GM19238 (cell line): ENCODE measurements around the gene ATXN2L.
"Not testable (repeated sequence)": the region's sequence is repeated elsewhere in the genome, so short reads cannot be mapped to it uniquely, and the experiment has no call there.

Experiments
- DNase-seq: peaks from one replicate; pipeline ENCODE4 v3.0.0; 2011; ENCODE audit warnings: low spot score; ENCODE audit not compliant: insufficient read length

The ATXN2L gene

DNA sequence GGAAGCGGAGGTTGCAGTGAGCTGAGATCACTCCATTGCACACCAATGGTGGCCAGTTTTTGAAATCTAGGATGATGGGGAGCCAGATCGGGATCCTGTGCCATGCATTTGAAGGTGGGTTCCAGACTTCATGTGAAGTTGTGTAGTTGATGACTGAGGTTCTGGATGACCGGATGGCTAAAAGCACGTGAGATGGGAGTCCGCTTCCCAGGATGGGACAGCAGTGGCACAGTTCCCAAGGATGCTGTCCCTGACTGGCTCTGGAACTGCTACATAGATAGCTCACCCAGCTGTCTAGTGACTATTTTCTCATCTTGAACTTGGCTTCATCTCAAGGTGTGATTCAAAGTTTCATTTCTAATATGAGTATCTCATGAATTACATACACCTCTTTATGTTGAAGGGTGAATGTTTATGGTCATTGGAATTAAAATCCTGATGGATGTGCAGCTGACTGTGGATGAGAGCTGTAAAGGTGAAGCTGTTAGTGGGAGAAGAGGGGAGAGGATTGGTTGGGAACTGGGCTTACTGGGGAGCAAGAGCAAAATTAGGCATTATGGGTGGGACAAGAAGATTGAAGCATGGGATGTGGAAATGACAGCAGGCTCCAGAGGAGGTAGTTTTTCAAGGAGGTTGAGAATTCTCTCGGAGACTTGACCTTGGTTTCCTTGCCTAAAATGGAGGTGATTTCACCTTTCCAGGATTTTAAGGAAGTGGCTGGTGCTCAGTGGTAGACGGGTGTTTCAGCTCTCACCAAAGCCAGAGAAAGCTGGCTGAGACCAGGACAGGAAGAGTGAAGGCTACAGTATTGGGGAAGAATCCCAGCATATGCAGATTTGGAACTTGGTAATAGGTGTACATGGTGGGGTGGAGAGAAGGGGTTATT, 15.1 kb downstream of the ATXN2L start:
- DNase-seq: no peak

DNA sequence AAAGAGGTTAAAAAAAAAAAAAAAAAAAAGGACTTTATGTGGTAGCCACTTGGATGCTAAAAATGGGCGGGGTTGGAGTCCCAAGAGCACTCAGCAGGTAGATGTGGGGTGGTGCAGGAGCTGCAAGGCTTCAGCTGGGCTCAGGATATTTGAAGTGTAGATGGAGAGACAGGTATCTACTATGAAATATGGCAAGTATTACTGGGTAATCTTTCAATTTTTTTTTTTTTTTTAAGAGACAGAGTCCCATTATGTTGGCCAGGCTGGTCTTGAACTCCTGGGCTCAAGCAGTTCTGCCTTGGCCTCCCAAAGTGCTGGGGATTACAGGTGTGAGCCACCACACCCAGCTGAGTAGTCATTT, 15.7 kb downstream of the ATXN2L start:
- DNase-seq: no peak

DNA sequence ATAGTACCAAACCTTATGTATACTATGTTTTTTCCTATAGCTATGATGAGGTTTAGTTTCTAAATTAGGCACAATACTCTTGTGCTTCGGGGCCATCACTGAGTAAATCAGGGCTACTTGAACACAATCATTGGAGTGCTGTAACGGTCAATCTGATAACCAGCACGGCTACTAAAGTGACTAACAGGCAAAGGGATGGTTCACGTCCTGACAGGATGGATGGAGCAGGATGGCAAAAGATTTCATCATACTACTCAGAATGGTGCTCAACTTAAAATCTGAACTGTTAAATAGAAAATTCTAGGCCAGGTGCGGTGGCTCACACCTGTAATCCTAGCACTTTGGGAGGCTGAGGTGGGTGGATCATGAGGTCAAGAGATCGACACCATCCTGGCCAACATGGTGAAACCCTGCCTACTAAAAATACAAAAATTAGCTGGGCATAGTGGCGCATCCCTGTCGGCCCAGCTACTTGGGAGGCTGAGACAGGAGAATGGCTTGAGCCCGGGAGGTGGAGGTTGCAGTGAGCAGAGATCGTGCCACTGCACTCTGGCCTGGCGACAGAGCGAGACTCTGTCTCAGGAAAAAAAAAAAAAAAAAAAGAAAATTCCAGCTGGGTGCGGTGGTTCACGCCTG, 16.3 kb downstream of the ATXN2L start:
- DNase-seq: no peak

DNA sequence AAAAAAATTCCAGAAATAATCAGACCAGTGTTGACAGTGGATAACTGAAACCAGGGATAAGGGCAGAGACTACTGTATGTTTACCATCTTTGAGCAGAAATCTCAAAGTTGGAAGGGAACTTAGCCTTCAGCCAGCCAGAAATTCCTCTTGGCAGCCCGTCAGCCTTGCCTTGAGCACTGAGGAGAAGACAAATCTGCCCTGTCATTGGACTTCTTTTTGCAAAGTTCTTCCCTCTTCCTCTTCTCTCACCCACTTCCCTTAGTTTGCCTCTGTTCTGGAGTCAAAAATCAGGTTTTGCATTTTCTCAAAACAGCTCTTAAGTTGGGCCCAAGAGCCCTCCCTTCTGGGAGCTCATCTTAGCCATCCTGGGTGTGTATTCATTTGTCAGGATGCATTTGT, 17.1 kb downstream of the ATXN2L start:
- no peak for DNase-seq

DNA sequence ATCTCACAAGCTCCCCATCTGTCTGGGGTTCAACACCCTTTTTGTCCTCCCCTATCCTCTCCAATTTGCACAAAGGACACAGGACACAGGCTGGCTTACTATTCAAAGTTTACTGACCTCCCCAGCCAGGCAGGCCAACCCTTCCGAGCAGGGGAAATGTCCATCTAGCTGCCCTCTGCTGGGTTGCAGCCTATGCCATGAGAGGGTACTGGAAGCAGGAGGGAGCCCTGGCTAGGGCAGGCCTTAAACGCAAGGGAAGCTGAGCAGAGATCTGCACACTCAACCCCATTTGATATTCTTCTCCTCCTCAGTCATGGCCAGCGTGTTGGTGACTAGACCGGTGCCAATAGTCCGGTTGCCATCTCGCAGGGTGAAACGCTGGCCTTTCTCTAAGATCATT, 19.9 kb downstream of the ATXN2L start:
- no peak for DNase-seq

DNA sequence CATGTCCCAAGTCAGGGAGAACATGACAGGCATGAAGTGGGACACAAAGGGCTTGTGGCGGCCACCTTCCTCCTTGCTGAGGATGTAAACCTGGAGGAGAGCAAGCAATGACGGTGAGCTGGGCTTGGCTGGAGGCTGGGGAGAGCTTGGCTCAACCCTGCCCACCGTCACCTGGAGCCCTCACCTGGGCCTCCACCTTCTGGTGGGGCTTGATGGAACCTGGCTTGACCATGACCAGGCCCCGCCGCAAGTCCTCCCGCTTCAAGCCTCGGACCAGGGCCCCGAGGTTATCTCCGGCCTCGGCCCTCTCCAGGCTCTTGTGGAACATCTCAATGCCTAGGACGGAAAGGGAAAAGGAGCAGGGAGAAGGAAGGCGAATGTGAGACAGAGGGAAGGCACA, 21.0 kb downstream of the ATXN2L start:
- DNase-seq: no peak

DNA sequence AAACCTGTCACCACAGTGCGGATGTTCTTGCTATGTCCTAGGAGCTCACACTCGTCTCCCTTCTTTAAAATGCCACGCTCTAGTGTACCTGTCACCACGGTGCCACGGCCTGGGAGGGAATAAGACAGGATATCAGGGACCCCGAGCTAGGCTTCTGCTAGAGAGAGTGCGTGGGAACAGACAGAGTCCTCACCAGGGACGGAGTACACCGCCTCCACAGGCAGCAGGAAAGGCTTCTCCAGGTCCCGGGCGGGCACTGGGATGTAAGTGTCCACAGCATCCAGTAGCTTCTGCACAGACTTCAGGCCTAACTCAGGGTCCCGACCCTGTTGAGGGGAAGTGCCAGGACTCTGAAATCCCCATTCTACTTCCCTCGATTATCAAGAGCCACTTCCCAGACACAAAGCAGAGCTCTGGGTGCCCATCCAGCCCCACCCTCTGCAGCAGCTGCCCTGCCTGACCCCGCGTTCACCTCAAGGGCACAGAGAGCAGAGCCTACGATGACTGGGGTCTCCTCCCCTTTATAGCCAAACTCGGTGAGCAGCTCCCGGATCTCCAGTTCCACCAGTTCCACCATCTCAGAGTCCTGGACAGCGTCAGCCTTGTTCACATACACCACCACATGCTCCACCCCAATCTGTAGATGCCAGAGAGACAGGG, 21.6 kb downstream of the ATXN2L start:
- DNase-seq: no peak

DNA sequence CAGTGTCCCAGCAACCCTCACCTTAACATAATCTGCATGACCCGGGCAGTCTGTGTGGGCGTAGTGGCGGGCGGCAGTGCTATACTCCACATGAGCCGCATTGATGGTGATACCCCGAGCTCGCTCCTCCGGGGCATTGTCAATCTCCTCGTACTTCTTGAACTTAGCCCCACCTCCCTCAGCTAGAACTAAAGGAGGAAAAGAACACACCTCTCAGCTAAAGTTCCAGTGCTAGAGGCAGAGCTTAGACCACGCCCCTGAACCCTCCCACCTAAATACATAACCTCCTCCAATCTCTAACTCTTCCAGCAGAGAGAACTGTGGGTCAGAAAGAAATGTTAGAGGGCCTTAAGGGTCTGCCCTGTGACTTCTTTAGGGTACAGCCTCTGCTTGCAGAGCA, 22.5 kb downstream of the ATXN2L start:
- DNase-seq: no peak

DNA sequence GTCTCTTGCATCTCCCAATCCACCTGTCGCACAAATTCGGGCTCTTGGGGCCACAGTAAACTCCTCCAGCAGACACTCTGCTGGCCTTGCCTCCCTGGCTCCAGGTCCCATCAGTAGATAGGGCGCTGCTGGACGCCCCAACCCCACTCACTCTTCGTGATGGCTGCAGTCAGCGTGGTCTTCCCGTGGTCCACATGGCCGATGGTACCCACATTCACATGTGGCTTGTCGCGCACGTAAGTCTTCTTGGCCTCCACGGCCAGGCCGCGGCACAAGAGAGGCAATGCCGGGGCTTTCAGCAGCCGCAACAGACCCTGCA, 22.9 kb downstream of the ATXN2L start:
- no peak for DNase-seq

DNA sequence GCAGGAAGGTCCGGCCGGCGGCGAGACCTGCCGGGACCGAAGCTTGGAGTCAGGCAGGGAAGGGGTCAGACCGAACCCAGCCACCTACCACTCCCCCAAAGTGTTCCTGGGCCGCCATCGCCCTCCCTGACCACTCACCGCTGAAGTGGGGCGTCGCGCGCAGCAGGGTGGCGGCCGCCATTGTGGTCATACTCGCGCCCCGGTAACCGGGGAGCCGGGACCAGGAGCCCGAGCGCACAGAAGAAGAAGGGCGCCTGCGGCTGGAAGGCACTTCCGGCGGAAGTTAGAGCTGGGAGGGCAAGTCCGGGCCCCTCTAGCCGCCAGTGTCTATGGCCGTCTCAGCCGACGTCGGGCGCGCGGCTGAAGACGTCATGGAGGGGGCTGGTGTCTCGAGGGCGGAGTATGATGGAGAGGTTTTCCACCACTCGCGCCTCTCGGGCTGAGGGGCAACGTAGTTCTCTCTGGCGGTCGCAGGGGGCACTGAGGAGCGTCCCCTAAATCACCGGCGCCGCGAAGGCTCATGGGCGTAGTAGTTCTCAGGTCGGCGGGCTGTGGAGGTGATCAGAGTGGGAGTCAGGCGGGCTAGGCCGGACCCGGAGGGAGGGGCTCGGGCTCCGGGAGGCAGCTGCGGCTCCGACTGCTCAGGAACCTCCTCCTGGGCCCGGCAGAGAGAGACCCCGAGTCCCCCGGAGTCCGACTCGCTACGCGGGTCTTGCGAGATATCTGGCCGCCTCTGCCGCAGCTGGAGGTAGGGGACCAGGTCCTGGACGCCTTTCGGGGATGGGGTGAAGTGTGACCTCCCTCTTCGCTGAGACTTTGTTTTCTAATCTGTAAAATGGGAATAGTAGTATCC, 23.5 kb downstream of the ATXN2L start, which contains the start of gene TUFM:
Gene TUFM, minus strand, starts transcription at position 269 of the 853 bp plus-strand sequence. Its CDS starts 79 bp downstream, at position 190.
- DNase-seq: peak; percentile 97

DNA sequence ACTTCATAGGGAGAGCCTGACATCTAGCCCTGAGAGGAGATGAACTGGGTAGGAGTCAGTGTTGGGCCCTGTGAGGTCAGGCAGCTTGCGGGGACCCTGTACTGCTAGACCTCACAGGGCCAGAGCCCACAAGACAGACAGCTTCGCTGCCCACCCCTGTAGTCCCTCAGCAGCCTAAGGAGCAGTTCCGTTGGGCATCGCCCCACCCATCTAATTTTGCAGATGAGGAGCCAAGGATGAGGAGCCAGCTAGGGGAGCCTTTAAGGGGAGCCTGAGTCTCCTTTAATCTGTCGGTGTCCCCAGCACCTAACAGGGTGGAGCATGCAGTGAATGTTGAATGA, 24.1 kb downstream of the ATXN2L start:
- no peak for DNase-seq

DNA sequence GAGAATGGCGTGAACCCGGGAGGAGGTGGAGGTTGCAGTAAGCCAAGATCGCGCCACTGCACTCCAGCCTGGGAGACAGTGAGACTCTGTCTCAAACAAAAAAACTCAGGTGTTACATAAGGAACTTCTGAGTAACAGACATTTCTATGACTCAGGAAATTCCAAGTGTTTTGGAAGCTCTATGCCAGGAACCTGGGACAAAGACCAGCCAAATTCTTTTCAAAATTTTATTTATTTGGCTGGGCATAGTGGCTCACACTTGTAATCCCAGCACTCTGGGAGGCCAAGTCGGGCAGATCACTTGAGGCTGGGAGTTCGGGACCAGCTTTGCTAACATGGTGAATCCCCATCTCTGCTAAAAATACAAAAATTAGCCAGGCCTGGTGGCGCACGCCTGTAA, 35.6 kb downstream of the ATXN2L start:
- DNase-seq: no peak

DNA sequence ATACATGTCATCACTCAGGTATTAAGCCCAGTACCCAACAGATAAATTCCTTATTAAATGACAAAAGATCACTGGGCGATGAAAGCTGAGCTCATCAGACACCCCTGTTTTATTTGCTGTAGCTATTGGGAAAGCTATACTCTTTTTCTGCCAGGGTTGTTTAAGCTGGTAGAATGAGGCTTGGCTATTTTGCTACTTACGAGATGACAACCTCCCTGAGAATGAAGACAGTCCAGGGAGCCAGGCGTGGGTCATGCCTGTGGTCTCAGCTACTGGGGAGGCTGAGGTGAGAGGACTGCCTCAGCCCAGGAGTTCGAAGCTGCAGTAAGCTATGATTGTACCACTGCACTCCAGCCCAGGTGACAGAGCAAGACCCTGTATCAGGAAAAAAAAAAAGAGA, 36.5 kb downstream of the ATXN2L start:
- DNase-seq: no peak

DNA sequence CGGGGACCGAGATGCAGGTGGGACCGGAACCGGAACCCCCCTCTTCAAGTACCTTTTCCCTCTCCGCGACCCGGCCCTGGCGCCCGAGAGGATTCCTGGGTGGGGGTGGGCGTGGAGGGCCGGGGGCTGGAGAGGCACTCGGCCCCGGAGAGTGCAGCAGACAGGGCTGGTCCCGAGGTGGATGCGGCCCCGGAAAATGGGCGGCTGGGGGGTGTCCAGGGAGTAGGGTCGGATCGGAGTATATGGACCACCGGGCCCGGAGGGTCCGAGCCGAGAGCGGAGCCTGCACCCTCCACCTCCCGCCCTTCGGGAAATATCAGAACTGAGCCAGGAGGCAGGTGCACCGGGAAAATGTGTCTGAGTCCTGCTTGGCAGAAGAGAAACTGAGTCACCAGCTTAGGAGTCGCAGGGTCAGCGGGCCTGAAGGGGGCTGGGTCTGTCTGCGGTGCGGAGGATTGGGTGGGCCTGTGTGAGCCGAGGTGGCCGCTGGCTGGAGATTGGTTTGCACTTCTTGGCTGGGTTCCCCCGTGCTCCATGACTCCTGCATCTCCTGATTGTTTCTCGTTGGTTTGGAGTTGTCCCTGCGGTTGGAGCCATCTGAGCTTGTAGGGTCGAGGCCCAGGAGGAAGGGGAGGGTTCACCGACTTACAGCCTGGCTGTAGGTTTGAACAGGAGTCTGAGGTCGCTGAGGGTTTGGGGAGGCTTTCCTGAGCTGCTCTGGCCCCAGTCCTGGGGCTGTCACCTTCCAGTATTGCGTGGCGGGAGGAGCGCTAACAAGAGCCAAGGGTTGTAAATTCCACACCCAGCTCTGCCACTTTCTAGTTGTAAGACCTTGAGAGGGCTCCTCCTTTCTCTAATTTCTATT, 41.4 kb downstream of the ATXN2L start:
- no peak for DNase-seq

DNA sequence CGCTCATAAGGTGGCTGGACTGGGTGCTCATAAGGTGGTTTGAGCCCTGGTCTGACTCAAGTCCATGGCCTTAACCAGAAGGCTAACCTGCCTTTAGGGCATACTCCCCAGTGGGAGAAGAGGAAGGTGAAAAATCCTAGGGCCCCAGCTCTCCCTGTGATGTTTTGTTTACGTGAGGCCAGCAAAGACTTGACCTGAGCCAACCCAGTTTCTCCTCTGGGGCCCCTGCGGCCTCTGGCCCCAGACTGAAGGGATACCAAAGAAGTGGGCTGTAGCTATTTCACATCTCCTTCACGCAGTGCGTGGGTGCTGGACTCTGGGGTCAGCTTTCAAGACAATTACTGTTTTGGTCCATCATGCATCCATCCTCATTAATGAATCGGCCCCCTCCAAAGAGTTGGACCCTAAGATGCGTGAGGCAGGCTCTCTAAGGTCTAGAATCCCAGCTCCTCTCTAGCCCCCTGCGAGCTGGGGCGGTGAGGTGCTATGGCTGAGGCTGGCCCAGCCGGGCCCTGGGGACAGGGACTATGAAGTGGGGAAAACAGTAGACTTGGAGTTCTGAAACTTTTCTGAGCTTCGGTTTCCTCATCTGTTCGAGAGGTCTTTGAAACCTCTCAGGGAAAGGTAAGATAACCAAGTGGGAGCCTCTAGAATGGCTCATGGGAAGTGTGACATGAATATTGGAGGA, 42.3 kb downstream of the ATXN2L start:
- DNase-seq: no peak

DNA sequence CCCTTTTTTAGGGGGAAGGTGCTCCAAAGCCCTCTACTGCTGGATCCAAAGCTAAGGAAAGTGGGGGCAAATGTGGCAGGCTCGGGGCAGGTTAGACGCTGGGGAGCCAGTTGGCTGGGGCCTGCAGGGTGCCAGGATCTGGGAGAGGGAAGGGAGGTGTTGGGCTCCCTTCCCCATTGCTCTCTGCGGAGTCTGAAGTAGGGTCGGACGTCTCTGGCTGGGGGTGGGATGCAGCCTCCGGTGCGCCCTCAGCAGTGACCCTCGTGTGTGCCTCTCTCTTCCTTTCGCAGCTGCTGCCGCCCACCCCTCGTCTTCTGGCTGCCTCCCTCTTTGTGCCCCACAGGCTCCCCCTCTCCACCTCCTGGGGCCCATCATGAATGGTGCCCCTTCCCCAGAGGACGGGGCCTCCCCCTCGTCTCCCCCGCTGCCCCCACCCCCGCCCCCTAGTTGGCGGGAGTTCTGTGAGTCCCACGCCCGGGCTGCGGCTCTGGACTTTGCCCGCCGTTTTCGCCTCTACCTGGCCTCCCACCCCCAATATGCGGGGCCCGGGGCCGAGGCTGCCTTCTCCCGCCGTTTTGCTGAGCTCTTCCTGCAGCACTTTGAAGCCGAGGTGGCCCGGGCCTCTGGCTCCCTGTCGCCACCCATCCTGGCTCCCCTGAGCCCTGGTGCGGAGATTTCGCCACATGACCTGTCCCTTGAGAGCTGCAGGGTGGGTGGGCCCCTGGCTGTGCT, 43.1 kb downstream of the ATXN2L start:
- no peak for DNase-seq

DNA sequence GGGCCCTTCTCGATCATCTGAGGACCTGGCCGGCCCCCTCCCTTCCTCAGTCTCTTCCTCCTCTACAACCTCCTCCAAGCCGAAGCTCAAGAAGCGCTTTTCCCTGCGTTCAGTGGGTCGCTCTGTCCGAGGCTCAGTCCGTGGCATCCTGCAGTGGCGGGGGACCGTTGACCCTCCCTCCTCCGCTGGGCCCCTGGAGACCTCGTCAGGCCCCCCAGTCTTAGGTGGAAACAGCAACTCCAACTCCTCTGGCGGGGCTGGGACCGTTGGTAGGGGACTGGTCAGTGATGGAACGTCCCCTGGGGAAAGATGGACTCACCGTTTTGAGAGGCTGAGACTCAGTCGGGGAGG, 43.6 kb downstream of the ATXN2L start:
- DNase-seq: no peak

DNA sequence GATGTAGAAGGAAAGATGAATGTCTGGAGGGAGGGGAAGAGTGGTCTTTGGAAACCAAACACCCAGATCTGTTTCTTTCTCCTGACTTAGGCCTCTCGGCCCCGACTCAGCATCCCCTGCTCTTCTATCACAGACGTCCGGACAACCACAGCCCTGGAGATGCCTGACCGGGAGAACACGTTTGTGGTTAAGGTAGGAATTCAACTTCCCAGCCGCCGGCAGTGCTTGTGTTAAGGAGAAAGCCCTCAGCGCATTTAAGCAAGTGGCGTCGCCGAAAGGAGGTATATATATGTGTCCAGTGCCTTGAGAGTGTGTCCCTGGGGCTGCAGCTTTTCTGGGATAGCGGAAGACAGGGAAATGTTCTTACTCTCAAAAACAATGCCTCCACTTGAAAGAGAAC, 44.4 kb downstream of the ATXN2L start:
- no peak for DNase-seq

DNA sequence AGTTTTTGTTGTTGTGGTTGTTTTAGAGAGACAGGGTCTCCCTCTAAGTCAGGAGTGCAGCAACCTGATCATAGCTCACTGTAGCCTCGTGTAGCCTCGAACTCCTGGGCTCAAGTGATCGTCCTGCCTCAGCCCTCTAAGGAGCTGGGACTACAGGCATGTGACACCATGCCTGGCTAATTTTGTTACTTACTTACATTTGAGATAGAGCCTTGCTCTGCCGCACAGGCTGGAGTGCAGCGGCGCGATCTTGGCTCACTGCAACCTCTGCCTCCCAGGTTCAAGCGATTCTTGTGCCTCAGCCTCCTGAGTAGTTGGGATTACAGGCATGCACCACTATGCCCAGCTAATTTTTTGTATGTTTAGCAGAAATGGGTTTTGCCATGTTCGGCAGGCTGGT, 44.8 kb downstream of the ATXN2L start:
- not testable (repeated sequence) for DNase-seq

DNA sequence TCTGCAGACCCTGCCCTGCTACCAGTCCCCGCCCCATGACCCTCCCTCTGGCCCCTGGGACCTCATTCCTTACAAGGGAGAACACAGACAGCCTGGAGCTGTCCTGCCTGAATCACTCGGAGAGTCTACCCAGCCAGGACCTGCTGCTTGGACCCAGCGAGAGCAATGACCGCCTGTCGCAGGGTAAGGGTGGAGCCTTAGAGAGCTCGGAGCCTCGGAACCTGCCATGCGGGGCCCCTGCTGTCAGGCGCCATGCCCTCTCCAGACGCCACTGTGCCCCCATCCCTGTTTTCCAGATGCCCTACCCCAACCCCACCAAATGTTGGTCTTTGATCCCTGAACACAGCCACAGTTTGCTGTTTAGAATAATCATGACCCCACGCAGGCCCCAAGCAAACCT, 46.4 kb downstream of the ATXN2L start:
- DNase-seq: no peak
